HG02623 (cell line): ENCODE data around the gene TOMM6.

Experiments
- ATAC-seq: cut with Tn5 transposase; IDR thresholded peaks from one replicate; pipeline ENCODE4 v1.9.1; 2021; ENCODE audit warnings: moderate library complexity; ENCODE audit not compliant: unreplicated experiment

TOMM6 gene

DNA sequence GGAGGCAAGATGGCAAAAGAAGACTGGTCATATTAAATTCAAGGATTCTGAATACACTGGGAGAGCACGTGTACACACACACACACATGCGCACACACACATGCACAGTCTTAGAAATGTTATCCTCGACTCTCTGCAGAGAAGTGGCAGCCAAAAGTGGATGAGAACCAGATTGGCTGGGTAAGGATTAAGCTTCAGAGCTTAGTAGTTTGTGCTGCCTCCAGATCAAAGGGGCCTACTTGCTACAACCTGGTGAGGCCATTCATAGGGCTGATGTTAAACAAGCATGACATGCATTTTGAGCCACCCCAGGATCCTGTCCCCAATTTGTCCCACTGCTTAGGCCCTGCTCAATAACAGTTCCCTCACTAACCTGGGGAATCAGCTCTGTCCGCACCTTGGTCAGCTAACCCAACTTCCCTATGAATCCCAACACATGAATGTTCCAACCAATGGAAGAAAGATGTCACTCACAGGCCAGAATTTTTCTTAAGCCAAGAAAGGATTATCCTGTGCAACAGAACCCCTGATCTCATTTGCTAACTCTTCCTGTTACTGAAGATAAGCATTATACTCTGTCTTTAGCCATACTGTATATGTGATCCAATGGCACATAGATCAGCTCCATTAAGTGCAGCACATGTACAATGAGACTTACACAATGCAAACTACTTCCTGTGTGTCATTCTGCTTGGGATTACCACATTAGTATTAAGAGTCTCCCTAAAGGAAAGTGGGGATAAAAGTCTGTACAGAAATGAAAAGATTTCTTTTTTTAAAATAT, 31.0 kb downstream of the TOMM6 start:
- ATAC-seq, result no peak

GRCh38 chr6:41821266-41821665, 33.8 kb downstream of the TOMM6 start:
- no peak for ATAC-seq

GRCh38 chr6:41822021-41822420, 34.5 kb downstream of the TOMM6 start:
- ATAC-seq, result no peak

- no peak for ATAC-seq
Observed at GRCh38 chr6:41823178-41823577, 35.7 kb downstream of the TOMM6 start.

- no peak for ATAC-seq
Observed at GRCh38 chr6:41824571-41825569, 37.4 kb downstream of the TOMM6 start.

DNA sequence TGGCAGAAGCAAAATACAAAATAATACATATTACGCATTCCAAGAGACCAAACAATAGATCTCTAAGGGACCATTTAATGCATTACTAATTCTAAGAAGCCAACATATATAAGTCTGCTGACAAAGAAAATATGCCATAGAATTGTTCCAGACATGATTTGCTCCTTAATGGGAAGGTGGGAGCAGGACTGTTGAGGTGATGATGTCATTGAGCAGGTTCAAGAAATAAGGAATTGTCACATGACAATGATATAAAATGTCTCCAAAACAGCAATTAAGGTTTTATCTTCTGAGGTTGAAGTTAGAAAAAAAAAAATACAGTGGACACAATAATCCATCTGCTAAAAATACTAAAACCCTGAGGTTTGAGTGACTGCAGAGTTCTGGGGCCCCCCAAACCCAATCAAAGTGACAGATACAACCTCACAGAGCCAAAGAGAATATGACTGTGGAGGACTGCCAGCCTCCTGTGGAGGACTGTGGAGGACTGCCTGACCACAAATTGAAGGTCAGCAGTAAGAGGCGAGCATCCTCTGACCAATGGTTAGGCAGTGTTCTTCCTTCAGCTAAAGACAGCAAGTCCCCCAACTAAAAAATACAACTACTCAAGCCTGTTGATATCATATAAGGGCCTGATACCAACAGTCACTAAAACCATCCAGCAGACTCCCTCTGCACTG, 39.0 kb downstream of the TOMM6 start:
- ATAC-seq, result no peak

GRCh38 chr6:41832263-41832662, 44.8 kb downstream of the TOMM6 start:
- no peak for ATAC-seq

DNA sequence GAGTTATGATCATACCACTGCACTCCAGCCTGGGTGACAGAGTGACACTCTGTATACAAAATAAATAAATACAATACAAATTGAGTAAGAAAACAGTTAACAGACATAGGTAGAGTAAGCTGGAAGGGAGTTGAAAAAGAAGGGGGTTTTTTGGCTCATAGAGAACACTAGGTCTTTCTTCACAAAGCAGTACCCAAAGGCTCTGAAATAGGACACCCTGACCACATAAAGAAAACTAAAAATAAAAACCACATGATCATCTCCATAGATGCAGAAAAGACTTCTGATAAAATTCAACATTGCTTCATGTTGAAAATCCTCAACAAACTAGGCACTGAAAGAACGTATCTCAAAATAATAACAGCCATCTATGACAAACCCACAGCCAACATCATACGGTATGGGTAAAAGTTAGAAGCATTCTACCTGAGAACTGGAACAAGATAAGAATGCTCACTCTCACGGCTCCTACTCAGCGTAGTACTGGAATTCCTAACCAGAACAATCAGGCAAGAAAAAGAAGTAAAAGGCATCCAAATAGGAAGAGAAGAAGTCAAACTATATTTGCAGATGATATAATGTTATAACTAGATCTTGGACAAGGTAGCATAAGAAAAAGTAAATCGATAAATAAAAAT, 48.6 kb downstream of the TOMM6 start:
- no peak for ATAC-seq

GRCh38 chr6:41836660-41837052, 49.2 kb downstream of the TOMM6 start:
- ATAC-seq, result no peak
